ENCODE data around the gene FUBP1.
A peak's percentile ranks its signal among the peaks of the same experiment; 100 is the strongest.
"Not testable (repeated sequence)": the region's sequence is repeated elsewhere in the genome, so short reads cannot be mapped to it uniquely, and the experiment has no call there.

FUBP1 gene

GRCh38 chr1:77945345-77945744 lies 33.5 kb downstream of the FUBP1 start:
- no peak for DNase-seq (ENCODE audit: low spot score)

- DNase-seq (ENCODE audit: low spot score): no peak
These were observed 36.3 kb downstream of the FUBP1 start for GRCh38 chr1:77942400-77943140.

- no peak for DNase-seq (ENCODE audit: low spot score)
These were observed 37.8 kb downstream of the FUBP1 start for GRCh38 chr1:77940921-77941570.

- no peak for DNase-seq (ENCODE audit: low spot score)
These were observed 40.2 kb downstream of the FUBP1 start for GRCh38 chr1:77938651-77939050.

- no peak for DNase-seq (ENCODE audit: low spot score)
These were observed 49.1 kb downstream of the FUBP1 start for GRCh38 chr1:77929806-77930205.

GRCh38 chr1:77927414-77927813 lies 51.5 kb downstream of the FUBP1 start:
- DNase-seq (ENCODE audit: low spot score): no peak

GRCh38 chr1:77926561-77927357 lies 52.1 kb downstream of the FUBP1 start:
- DNase-seq (ENCODE audit: low spot score): no peak

- DNase-seq (ENCODE audit: low spot score): no peak
These were observed 52.9 kb downstream of the FUBP1 start for GRCh38 chr1:77925956-77926355.

GRCh38 chr1:77925518-77925917 lies 53.4 kb downstream of the FUBP1 start:
- DNase-seq (ENCODE audit: low spot score): no peak

GRCh38 chr1:77918918-77919317 lies 60.0 kb downstream of the FUBP1 start:
- not testable (repeated sequence) for DNase-seq (ENCODE audit: low spot score)

- DNase-seq (ENCODE audit: low spot score): no peak
These were observed 68.8 kb downstream of the FUBP1 start for GRCh38 chr1:77910116-77910515.

- no peak for DNase-seq (ENCODE audit: low spot score)
These were observed 72.2 kb downstream of the FUBP1 start for GRCh38 chr1:77906624-77907023.

GRCh38 chr1:77906019-77906545 lies 72.8 kb downstream of the FUBP1 start:
- DNase-seq (ENCODE audit: low spot score): no peak

GRCh38 chr1:77905603-77906002 lies 73.3 kb downstream of the FUBP1 start:
- DNase-seq (ENCODE audit: low spot score): peak; percentile 23

- peak; percentile 65 for DNase-seq (ENCODE audit: low spot score)
These were observed 78.1 kb downstream of the FUBP1 start for GRCh38 chr1:77900687-77901293.

GRCh38 chr1:77899647-77900320 lies 79.1 kb downstream of the FUBP1 start:
- no peak for DNase-seq (ENCODE audit: low spot score)
